H7 (cell line): Measurements from ENCODE around the gene PLCE1. TPM values are rescaled to one million over a fixed set of nuclear protein-coding genes. Genes with fewer than 3 reads are reported as not detected.

ENCODE experiments used
- DNase-seq: peaks from one replicate; pipeline ENCODE4 v3.0.0; 2012
- H3K27me3 ChIP-seq: 2 replicates; pipeline ENCODE4 v1.6.0; 2011; ENCODE audit warnings: mild to moderate bottlenecking, low read length; ENCODE audit not compliant: control insufficient read depth, insufficient read depth
- H3K36me3 ChIP-seq: replicated peaks from 2 replicates; pipeline ENCODE4 v1.5.1; 2011; ENCODE audit warnings: low read length; ENCODE audit not compliant: control insufficient read depth, insufficient read depth
- H3K4me3 ChIP-seq: 2 replicates; pipeline ENCODE4 v1.5.1; 2011; ENCODE audit warnings: low read depth, mild to moderate bottlenecking, control low read depth, low read length, moderate library complexity; ENCODE audit not compliant: insufficient read depth
- total RNA-seq: library from RNA; depleted of rRNA; stranded (reverse); fragments of >200 nt; shearing (Covaris generic); gene quantifications from 2 replicates; pipeline ENCODE4 v1.2.3, GENCODE V29; 2014

The PLCE1 gene
- total RNA-seq, 1 experiment from 2014 or later = 0.69 TPM

DNA sequence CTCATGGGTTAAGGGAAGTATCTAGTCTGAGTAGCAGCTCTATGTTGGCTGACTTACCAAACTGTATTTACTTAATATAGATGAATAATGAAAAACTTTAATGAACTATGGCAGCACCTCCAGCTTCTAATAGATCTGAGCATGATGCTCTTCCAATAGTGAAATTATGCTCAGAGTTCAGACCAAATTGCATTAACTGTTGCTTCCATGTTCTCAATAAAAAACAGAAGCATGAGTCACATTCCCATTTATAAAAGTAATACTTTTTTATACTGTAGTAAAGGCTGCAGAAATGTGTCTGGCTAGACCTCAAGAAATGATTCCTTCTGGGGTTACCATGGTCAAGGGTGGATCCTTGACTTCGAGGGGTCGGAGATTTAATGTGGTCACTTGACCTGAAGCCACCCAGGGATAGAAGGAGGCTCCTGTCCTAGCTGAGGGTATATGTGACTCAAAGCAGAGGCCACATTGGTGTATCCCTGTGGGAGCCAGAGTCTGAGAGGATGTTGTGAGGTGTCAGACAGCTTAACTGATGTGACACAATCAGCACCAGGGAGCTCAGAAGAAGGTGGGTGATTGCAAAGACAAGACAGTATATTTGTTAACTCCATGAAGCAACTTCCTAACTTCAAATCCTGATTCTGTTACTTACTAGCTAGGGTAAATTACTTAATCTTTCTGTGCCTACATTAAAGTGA is 19.8 kb upstream of the PLCE1 start:
- Histone ChIP-seq H3K4me3 (no peak overlapping the region), H3K36me3 (no peaks in the 10 kb centered on the region), H3K27me3 (no peaks in the 10 kb centered on the region)
- no peak for DNase-seq

DNA sequence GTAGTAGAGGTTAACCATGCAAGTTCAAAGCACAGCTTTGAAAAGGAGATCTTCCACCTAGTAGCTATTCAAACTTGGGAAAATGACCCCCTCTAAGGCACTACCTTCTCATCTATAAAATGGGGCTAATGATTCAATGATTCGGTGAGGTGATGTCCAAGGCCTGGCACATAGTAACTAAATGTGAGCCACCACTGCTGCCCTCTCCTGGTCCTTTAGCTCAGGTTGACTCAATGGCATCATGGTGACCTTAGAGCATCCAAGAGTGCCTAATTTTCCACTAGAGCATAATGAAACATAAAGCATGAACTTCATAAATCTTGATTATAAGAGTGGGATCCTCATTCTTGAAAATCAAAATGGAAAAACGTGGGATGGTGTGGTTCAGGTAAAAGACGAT is 16.3 kb upstream of the PLCE1 start:
- DNase-seq = no peak
- Histone ChIP-seq H3K4me3 (no peak overlapping the region), H3K36me3 (no peaks in the 10 kb centered on the region), H3K27me3 (no peaks in the 10 kb centered on the region)

DNA sequence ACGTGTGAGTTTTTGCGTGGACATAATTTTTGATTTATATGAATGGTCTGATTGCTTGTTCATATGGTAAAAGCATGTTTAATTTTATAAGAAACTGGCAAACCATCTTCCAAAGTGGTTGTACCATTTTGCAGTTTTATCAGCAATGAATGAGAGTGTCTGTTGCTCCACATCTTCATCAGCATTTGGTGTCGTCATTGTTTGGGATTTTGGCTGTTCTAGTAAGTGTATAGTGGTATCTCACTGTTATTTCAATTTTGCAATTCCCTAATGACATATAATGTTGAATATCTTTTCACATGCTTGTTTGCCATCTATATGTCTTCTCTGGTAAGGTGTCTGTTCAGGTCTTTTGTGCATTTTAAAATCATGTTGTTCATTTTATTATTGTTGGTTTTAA is 13.2 kb upstream of the PLCE1 start:
- DNase-seq = no peak
- H3K4me3 ChIP-seq = no peak overlapping the region
- no peaks in the 10 kb centered on the region for H3K27me3 ChIP-seq

DNA sequence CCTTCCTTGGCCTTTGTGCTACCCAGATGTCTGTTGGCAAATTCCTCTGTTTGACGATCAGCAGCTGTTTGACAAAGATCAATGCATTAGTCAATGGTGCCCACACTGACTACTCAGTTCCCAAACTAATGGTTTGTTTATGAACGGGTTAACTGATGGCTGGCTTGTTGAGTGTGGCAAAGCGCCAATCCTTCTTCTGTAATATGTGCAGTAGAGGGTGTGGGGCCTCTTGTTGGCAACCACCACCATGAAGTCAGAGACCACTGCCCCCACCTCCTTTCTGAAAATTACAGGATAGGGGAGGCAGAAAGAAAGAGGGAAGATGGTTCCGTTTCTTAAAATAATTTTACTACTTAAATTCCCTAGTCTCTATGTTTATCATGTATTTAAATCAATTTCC is 2.6 kb upstream of the PLCE1 start:
- Histone ChIP-seq H3K27me3 (peaks cover 62% of the 10 kb centered on the region), H3K36me3 (no peaks in the 10 kb centered on the region), H3K4me3 (no peak overlapping the region)
- DNase-seq = no peak

More for the DNA sequence above, 13.2 kb upstream of the PLCE1 start:
- H3K36me3 ChIP-seq = no peaks in the 10 kb centered on the region

DNA sequence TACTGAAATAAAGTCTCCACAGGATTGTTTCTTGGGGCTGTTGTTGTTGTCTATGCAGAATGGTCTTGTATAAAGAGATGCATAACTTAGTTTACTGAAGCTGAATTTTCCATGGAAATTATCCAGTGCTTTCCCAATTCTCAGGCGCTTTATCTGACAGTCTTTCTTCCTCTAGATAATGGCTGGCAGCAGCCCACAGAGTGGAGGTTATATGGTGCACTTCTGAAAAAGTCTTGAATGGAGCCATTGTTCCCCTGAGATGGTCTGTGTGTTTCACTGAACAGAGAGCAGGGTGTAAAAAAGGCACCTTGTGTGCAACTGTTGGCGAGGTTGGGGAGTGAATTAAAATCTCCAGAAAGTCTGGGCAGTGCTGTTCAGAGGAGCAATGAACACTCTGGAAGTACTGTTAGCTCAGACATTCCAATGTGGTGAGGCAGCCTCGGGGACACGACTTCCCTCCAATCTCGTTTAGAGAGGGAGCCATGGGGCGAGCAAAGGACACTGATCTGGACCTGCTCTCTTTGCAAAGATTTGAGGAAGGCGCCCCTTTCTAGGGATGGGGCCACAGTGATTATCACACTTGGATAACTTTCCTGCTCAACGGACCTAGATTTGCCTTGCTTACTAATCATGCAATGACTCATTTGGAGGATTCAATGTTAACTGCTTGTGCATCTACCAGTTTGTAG is 2.0 kb upstream of the PLCE1 start:
- DNase-seq = peak; percentile 40

DNA sequence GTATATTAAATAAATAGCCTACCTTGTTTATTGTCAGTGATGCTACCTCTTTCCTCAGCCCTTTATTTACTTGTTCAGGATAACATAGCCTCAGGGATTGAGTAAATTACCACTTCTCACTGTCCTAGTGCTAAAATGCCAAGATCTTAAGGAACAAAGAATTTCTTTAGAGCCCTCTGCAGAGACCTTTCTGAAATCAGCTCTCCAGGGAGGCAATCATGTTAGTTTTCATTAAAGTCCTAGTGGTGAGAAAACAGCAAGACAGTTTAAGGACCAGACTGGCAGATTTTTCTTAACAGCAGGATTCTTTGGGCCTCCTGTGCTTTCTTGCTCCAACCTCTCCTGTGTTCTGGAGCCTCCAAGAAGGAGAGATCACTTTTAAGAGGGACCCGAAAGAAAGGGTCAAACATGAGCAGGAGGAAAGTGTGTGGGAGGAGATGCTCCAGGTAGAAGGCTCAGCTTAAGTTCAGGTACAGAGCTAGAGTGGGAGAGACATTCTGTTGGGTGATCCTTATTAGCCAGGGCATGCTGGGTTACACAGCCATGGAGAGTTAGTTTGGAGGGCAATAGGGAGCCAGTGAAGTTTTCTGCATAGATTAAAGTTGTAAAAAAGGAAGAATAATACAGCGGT is 1.2 kb upstream of the PLCE1 start:
- H3K27me3 ChIP-seq = peaks cover 68% of the 10 kb centered on the region
- no peaks in the 10 kb centered on the region for H3K36me3 ChIP-seq
- peak; percentile 32 for DNase-seq
- no peak overlapping the region for H3K4me3 ChIP-seq

More for the DNA sequence above, 2.0 kb upstream of the PLCE1 start:
- Histone ChIP-seq H3K36me3 (no peaks in the 10 kb centered on the region), H3K4me3 (no peak overlapping the region), H3K27me3 (peaks cover 68% of the 10 kb centered on the region)

DNA sequence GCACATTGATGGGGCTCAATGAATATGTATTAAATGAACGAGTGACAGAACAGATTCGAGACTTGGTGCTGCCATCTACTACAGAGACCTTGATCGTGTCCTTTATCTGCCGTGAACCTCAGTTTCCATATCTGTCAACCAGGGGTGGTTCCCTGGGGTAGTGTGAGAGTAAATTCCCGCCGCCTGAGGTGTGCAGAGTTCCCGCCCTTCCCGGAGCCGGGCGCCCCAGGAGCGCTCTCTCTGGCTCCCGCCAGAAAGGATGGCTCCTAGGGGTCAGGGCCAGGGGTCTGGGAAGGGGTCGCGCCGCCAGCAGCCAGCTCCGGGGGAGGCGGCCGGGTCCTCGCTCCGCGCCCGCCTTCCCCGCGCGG is 333 bp upstream of the PLCE1 start:
- DNase-seq = no peak
- Histone ChIP-seq H3K4me3 (peak overlapping the region; percentile 52), H3K36me3 (no peaks in the 10 kb centered on the region), H3K27me3 (peaks cover 65% of the 10 kb centered on the region)

DNA sequence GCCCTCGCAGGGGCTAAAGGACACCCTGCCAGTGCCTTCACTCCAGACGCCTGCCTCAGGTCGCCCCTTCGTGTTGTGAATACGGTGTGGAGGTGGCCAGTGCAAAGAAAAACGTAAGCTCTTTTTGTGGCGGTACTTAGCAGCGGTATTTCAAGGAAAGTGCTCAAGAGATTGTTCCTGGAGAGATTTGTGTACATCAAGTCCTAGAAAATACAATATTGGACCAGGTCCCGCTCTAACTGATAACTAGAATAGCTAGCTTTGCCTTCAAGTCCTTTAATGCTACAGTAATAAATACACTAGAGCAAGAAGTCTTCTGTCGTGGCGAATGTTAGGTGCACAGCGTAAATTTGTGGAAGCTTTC is 689 bp downstream of the PLCE1 start:
- Histone ChIP-seq H3K27me3 (peaks cover 65% of the 10 kb centered on the region), H3K4me3 (peak overlapping the region; percentile 52), H3K36me3 (no peaks in the 10 kb centered on the region)
- DNase-seq = no peak

DNA sequence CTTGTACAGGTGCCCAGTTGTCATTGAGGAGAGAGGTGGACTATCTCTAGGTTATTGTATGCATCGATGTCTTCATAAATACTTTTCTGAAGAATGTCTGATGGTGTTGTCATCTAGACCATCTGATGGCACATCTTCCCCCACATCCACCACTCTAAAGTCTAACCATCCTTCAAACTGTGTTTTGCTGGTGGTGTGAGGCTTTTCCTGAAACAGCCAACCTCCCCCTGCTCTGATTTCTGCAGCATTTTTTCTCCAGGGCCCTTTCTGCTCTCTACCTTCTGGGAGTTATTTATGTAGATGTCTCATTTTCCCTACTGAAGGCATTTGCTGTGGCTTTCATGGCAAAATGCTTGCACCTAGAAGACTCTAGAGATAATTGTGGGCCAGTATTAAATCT is 1.5 kb downstream of the PLCE1 start:
- Histone ChIP-seq H3K36me3 (no peaks in the 10 kb centered on the region), H3K4me3 (no peak overlapping the region), H3K27me3 (peaks cover 64% of the 10 kb centered on the region)
- DNase-seq = no peak

DNA sequence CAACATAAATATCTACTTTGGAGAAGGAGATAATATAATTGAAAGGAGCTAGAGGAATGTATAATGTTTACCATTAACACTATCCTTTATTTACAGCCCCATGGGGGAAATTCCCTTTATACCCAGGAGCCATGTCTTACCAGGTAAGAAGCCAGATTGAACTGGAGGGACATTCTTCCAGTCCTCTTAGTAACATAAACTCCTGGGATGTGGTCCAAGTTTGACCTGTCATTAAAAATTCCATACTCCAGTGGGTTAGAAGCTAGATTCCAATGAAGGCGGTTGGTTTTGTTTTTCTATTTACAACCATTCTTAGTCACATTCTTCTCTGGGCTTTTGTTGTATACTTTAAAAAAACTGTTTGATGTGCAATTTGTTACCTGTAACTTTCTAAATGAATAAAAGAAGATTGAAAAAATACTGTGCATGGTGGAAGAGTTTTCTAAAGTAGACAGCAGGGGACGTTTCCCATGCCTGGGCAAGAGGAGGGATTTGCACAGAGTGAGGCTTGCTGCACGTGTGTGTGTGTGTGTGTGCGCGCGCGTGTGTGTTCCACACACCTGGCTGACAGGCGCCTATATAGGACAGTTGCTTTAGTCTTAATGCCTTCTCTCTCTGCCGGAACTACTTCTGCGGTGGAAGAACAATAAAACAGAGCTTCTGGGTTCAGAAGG is 2.0 kb downstream of the PLCE1 start:
- no peaks in the 10 kb centered on the region for H3K36me3 ChIP-seq
- no peak for DNase-seq
- H3K27me3 ChIP-seq = peaks cover 59% of the 10 kb centered on the region
- no peak overlapping the region for H3K4me3 ChIP-seq

DNA sequence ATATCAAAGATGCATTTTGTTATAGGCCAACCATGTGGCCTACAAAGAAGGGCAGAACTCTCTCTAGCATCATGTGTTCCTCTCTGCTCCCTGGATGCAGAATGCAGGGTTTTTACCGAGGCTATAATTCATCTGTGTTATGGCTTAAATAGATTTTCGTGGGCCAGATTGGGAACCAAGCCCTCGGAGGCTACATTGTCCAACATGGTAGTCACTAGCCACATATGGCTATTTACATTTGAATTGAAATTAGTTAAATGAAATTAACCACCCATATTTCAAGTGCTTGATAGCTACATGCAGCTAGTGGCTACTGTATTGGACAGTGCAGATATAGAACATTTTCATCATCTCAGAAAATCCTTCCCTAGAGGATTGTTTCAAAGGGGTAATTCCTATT is 2.8 kb downstream of the PLCE1 start:
- DNase-seq = no peak
- no peaks in the 10 kb centered on the region for H3K36me3 ChIP-seq
- no peak overlapping the region for H3K4me3 ChIP-seq
- peaks cover 53% of the 10 kb centered on the region for H3K27me3 ChIP-seq

DNA sequence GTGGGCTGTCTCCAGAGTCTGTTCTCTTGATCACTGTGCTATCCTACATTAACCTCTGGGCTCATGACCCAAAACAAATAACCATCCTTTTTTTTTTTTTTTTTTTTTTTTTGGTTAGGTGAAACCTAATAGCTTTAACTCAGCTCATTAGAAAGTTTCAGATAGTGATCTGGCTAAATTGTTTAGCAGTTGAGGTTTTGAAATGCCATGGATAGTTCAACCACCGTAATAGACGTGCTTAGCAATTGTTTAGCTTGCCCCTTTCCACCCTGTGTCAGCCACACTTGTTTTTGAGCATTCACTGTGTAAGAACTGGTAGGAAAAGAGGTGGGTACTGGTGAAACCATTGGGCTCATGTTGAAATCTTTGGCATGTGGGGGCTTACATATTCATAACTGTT is 3.8 kb downstream of the PLCE1 start:
- no peak for DNase-seq
- Histone ChIP-seq H3K4me3 (no peak overlapping the region), H3K36me3 (no peaks in the 10 kb centered on the region), H3K27me3 (peaks cover 45% of the 10 kb centered on the region)

DNA sequence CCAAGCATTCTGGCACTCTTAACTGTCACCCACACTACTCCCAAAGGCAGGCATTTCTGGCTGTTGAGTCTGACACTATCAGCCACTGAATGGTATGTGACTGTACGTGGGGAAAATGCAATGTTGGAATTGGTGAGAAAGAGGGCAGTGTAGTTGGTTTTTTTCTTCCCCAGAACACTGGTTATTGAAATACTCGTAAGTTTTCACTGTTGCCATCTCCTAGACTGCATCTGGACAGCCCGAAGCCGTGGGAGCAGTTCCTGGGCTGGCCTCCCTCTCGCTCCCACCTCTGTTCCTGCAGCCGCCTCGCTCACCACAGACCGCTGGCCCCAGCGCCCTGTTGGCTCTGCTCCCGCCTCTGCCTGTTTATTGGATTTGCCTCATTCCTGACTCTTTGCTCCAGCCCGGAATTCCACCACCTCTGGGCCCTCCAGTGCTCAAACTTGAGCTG is 5.7 kb downstream of the PLCE1 start:
- Histone ChIP-seq H3K4me3 (no peak overlapping the region), H3K36me3 (no peaks in the 10 kb centered on the region), H3K27me3 (peaks cover 27% of the 10 kb centered on the region)
- DNase-seq = peak; percentile 44

DNA sequence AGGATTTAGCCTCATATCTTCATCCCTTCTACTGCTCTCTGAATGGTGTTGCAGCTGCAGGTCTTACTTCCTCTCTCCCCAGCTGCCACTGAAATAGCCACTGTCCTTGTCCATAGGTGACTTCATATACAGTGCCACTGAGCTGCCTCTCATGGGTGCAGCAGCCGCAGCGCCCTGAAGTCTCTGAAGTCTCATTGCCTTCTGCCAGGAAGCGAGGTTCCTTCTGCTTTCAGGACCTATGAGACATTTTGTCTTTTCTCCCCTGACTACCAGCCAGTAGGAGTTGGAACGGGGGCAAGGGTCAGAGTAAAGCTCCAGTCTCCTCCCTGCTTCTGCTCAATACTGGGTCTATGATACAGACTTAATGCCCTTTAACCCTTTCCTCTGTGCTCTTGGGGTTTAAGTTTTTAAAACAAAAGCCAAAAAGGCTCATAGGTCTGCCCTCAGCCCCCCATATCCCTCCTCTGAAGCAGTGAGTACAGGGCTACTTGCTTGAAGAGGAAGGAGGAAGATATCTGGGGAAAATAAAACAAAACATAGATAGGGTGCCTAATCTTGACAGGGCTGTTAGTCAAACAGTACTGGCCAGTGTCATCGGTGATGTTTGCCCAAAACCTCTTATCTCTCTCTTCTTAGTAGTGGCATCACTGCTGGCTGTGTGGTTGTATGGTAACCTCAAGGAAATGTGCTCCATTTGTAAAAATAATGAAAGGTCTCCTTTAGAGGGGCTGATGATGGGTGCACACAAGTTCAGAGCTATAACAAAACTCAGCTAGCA is 7.1 kb downstream of the PLCE1 start:
- Histone ChIP-seq H3K4me3 (no peak overlapping the region), H3K36me3 (no peaks in the 10 kb centered on the region), H3K27me3 (peaks cover 13% of the 10 kb centered on the region)
- no peak for DNase-seq
